ENCODE results near the gene SIK3. TPM values are rescaled to one million over a fixed set of nuclear protein-coding genes. Genes with fewer than 3 reads are reported as not detected.

The SIK3 gene
- total RNA-seq, 1 experiment from 2014 or later = 4.1 TPM

DNA sequence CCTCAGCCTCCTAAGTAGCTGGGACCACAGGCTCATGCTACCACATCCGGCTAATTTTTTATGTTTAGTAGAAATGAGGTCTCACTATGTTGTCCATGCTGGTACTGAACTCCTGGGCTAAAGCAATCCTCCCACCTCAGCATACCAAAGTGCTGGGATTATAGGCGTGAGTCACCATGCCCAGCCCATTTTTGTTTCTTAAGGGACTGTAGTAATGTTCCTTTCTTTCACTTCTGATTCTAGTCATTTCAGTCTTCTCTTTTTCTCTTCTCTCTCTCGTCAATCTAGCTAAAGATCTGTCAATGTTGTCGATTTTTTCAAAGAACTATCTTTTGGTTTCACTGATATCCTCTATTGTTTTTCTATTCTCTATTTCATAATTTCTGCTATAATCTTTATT is 149.8 kb downstream of the SIK3 start:
- DNase-seq = peak; percentile 20
- Histone ChIP-seq H3K9me3 (no peaks in the 10 kb centered on the region), H3K4me3 (no peak overlapping the region), H3K36me3 (peaks cover 17% of the 10 kb centered on the region), H3K27me3 (no peaks in the 10 kb centered on the region)

DNA sequence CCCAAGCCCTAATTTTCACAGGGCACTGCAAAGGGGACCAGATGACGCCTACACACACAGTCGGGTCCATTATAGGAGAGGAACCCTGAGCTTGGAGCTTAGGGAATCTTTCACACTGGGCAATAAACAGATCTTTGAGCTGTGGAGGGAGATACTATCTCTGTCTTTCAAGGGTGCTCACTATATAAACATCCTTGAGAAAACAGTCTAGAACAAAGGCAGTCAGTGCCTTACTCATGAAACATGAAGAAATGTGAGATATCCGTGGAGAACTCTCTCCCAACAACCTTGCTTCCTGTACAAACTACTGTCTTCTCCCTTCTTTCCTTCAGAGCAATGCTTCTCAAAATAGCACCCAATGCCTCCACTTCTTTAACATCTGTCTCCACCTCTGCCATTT is 151.8 kb downstream of the SIK3 start:
- Histone ChIP-seq H3K27me3 (no peaks in the 10 kb centered on the region), H3K4me3 (no peak overlapping the region), H3K36me3 (peaks cover 17% of the 10 kb centered on the region), H3K9me3 (no peaks in the 10 kb centered on the region)
- no peak for DNase-seq

DNA sequence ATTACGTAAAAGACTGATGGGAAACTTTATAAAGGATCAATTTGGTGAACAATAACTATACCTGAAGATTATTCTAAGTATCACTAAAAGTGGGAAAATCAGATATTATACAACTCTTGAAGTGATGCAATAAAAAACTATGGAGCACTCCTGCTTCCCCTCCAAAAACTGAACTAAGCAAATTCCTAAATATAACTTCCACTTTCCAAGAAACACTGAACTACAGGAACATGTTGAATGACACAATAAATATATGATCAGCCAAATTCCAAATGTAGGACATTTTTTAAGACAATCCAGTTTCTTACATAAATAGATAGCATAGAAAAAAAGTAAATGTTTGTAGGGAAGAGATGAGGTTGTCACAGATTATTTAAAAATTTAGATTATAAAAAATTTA is 158.7 kb downstream of the SIK3 start:
- no peaks in the 10 kb centered on the region for H3K9me3 ChIP-seq
- H3K4me3 ChIP-seq = no peak overlapping the region
- H3K36me3 ChIP-seq = peaks cover 4% of the 10 kb centered on the region; the same call in 1 of the 2 replicates
- H3K27me3 ChIP-seq = no peaks in the 10 kb centered on the region
- DNase-seq = no peak

DNA sequence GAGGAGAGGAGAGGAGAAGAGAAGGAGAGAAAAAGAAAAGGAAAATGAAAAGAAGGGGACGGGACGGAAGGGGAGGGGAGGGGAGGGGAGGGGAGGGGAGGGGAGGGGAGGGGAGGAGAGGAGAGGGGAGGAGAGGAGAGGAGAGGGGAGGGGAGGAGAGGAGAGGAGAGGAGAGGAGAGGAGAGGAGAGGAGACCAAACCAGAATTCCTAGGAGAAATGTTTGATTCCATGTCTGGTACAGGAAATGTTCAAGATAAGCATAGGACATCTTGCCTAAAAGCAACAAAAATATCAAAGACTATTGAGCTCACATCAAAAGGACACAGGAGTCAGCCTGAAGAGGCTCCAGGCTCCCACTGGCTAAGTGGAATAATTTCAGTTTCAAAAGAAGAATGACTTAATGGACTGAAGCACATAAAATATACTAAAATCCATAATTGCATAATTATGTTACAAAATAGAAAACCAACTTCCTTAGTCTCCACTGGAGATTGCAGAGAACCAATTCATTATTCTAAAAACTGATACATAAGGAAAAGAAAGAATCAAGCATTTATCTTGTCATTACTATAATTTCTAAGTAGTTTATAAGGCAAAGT is 159.7 kb downstream of the SIK3 start:
- Histone ChIP-seq H3K9me3 (no peaks in the 10 kb centered on the region), H3K27me3 (no peaks in the 10 kb centered on the region), H3K4me3 (no peak overlapping the region), H3K36me3 (peaks cover 4% of the 10 kb centered on the region; the same call in 1 of the 2 replicates)
- no peak for DNase-seq

DNA sequence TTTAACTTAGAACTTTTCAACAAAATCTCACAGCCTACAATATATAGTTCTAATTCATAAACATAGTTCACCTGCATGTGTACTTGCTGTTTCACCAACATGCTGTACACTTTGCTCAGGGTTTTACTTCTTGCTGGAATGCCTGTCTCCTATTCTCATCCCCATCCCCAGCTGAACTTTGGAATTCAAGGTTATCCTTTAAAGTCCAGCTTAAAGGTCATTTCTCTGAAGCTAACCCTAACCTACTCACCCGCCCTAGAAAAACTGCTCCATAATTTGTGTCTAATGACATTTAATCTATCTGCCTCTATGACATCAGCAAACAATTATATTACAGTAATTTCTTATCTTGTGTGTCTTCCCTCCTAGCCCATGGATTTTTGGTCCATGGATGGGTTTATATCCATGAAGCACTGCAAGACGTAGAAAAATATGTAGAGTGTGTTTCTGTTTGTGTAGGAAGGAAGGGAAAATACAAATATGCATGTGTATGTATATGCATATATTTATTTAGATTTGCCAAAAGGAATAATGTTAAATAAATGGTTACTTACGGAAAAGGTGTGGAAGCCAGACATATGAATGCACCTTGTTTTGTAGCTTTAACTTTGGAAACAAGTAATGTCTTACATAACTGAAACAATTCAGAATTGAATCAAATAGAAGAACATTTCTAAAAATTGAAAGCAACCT is 161.3 kb downstream of the SIK3 start:
- no peak for DNase-seq
- H3K36me3 ChIP-seq = peaks cover 4% of the 10 kb centered on the region; the same call in 1 of the 2 replicates
- no peaks in the 10 kb centered on the region for H3K9me3 ChIP-seq
- H3K27me3 ChIP-seq = no peaks in the 10 kb centered on the region
- H3K4me3 ChIP-seq = no peak overlapping the region

DNA sequence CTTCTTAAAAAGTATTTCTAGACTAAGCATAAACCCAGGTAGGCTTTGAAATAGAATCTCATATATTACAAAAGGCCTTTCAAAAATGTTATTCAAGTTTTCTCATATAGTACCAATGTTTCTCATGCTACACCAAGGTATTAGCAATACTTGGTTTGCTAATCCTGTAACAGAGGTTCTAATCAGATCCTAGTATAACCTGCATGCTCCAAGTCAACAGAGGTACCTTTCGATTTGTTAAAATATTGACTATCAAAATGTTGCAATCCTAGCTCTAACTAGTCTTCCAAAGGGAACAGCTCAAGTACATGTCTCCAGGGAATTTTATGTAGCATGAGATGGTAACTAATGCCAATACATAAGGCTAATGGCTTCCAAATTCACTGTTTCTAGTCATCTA is 162.7 kb downstream of the SIK3 start:
- no peaks in the 10 kb centered on the region for H3K9me3 ChIP-seq

DNA sequence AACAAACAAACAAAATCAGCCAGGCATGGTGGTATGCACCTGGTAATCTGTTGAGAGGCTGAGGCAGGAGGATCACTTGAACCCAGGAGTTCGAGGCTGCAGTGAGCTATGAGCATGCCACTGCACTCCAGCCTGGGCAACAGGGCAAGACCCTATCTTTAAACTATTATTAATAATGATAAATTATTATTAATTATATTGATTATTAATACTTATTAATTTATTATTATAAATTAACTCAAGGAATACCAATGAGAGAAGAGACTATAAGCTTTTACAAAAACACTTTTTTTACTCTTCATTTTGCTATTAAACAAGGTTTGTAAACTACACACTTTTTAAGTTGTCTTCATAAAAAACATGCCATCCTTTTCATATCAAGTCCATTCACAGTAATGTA is 163.1 kb downstream of the SIK3 start:
- Histone ChIP-seq H3K4me3 (no peak overlapping the region), H3K9me3 (no peaks in the 10 kb centered on the region), H3K36me3 (peaks cover 4% of the 10 kb centered on the region; the same call in 1 of the 2 replicates), H3K27me3 (no peaks in the 10 kb centered on the region)
- no peak for DNase-seq

More for the DNA sequence above, 162.7 kb downstream of the SIK3 start:
- H3K4me3 ChIP-seq = no peak overlapping the region
- peaks cover 4% of the 10 kb centered on the region; the same call in 1 of the 2 replicates for H3K36me3 ChIP-seq
- no peaks in the 10 kb centered on the region for H3K27me3 ChIP-seq
- no peak for DNase-seq

DNA sequence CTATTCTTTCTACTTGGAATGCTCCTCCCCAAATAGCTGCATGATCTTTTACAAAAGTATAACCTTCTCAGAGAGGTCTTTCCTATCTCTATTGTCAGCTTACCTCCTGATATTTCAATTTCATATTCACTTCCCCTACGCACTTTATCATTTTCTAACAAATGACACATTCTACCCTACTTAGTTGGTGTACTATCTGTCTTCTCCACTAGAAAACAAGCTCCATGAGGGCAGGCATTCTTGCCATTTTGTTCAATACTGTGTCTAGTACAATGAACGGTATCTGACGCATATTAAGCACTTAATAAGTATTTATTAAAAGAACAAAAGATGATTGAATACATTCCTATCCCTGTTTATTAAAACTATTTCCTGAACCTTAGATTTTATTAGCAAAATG is 164.3 kb downstream of the SIK3 start:
- no peak for DNase-seq
- no peaks in the 10 kb centered on the region for H3K9me3 ChIP-seq
- no peak overlapping the region for H3K4me3 ChIP-seq
- H3K27me3 ChIP-seq = no peaks in the 10 kb centered on the region
- peaks cover 4% of the 10 kb centered on the region; the same call in 1 of the 2 replicates for H3K36me3 ChIP-seq

DNA sequence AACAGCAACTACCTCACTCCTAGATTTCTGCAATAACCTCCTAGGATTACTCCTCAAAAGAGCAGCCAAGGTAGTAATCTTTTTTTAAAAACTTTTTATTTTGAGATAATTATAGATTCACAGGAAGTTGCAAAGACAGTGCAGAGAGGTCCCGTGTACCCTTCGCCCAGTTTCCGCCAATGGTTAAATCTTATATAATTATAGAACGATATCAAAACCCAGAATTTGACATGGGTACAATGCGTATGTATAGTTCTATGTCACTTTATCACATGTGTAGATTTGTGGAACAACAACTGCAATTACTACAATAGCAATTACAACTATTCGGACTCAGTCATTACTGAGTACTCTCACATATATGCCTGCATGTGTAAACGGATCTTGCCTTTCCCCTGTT is 166.0 kb downstream of the SIK3 start:
- Histone ChIP-seq H3K4me3 (no peak overlapping the region), H3K9me3 (no peaks in the 10 kb centered on the region), H3K27me3 (no peaks in the 10 kb centered on the region), H3K36me3 (peaks cover 4% of the 10 kb centered on the region; the same call in 1 of the 2 replicates)
- DNase-seq = no peak

DNA sequence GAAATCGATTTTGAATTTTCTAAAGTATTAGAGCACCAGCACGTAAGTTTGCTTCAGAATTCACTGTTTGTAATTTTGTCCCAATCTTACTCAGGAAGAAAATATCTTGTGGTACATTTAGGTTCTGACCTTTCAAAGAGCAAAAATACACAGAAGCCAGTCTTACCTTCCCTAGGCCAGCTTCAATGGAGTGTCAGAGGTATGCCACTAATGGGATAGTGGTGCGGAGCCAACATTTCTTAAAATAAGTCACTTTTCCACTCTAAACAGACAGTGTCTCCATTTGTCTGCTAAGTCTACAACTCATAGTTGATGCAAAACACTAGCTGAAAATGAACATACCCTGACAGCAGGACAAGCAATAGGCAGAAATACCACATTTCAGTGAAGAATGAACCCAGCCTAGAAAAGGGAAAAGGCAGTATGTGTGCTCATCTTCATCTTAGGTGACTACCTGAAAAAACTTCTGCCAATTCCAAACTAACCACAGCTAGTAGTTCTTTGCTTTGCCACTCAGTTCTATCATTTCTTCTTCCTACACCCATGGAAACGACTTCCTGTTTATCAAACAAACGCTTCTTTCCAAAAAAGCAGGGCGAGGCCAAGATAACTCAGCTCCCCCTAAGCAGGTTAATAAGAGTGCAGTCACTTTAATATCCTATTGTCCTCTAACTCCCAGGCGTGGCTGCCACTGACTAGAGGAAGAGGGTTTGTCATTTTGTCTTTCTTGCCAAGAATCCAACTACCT is 166.8 kb downstream of the SIK3 start:
- Histone ChIP-seq H3K4me3 (no peak overlapping the region), H3K36me3 (peaks cover 5% of the 10 kb centered on the region), H3K27me3 (no peaks in the 10 kb centered on the region), H3K9me3 (no peaks in the 10 kb centered on the region)
- DNase-seq = peak; percentile 33

DNA sequence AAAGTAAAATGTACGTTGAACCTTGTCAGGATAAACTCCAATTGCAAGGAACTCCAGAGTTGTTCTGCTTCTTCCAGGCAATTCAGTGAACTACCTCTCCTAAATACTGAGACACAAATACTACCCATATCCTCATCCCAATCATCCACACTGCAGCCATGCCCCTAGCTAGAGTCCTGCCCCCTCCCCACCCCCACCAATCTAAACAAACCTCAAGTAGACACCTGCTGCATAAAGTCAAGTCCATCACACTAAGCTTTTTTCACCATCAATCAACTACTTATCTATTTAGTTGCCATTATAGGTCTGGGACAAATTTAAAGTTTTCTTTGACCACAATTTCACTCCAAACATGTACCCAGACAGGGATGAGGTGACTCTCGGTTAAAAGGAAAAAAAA is 167.6 kb downstream of the SIK3 start:
- no peaks in the 10 kb centered on the region for H3K9me3 ChIP-seq

DNA sequence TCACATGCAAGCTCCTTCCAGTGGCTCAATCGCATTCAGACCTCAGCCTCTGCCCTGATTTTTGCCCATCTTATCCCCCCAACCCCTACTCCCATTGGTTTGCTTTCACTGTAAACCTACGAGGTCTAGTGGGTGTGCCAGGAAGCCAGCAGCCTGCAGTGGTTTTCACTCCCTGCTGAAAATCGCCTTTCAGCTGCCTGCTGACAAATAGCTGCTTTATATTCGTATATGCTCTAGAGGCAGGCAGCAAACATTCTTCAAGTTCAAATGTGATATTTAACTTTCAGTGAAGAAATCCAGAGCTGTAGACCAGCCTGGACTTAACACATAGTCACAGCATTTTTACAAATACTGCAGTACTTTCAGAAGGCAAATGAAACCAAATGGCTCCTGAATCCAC is 168.1 kb downstream of the SIK3 start:
- H3K9me3 ChIP-seq = no peaks in the 10 kb centered on the region
- H3K27me3 ChIP-seq = no peaks in the 10 kb centered on the region
- peak overlapping the region; percentile 14; the same call in 1 of the 2 replicates for H3K4me3 ChIP-seq
- peaks cover 4% of the 10 kb centered on the region for H3K36me3 ChIP-seq
- peak; percentile 30 for DNase-seq

More for the DNA sequence above, 167.6 kb downstream of the SIK3 start:
- DNase-seq = no peak
- Histone ChIP-seq H3K27me3 (no peaks in the 10 kb centered on the region), H3K4me3 (peak overlapping the region; percentile 14; the same call in 1 of the 2 replicates), H3K36me3 (peaks cover 5% of the 10 kb centered on the region)

DNA sequence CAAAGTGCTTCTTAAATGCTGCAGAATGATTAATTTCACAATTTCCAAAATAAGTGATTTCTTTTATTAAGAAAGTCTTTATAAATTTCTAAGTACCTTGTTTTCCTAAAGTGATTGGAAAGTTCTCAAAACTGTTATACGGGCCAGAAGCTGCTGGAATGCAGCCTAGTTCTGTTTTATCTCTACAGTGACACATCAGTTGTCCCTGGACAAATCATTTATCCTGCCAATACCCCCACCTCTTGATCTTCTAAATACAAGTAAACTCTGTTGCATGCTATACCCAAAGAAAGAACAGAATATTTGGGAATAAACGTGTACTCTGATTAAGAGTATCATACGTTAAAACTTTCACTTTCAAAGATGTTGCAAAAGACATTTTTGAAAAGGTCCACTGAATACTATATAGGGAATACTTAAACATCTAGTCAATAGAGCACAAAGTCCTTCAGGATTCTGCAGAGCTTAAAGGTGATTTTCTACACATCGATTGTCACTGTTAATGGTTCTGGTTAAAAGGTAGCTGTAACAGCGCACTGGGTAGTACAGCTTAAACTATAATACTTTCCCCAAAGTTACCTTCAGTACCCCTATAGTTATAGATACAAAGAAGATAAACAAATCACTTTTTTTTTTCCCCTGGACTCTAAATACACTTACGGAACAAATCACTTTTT is 168.7 kb downstream of the SIK3 start:
- Histone ChIP-seq H3K4me3 (0 out of 2 replicates have a peak overlapping the region, but pooled peaks have one; percentile 0), H3K9me3 (no peaks in the 10 kb centered on the region), H3K36me3 (peaks cover 4% of the 10 kb centered on the region), H3K27me3 (no peaks in the 10 kb centered on the region)
- no peak for DNase-seq

DNA sequence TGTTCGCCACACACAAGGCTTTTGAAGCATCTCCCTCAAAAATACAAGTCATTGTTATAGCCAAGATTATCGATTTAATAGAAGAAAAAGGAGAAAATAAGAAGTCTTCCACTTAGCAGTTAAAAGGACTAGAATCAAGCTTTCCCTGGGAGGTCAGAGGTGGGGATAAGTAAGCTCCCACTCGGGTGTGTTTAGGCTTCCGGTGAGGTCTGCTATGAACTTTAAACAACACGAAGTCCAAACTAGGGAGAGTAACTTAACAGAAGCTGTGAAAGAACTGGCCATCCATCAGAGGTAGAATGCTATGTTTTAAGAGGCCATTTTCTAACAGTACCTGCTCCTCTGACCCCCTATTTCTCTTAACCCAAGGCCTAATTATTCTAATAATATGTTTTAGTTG is 169.4 kb downstream of the SIK3 start:
- Histone ChIP-seq H3K27me3 (no peaks in the 10 kb centered on the region), H3K9me3 (no peaks in the 10 kb centered on the region), H3K36me3 (peaks cover 4% of the 10 kb centered on the region), H3K4me3 (no peak overlapping the region)
- DNase-seq = no peak

DNA sequence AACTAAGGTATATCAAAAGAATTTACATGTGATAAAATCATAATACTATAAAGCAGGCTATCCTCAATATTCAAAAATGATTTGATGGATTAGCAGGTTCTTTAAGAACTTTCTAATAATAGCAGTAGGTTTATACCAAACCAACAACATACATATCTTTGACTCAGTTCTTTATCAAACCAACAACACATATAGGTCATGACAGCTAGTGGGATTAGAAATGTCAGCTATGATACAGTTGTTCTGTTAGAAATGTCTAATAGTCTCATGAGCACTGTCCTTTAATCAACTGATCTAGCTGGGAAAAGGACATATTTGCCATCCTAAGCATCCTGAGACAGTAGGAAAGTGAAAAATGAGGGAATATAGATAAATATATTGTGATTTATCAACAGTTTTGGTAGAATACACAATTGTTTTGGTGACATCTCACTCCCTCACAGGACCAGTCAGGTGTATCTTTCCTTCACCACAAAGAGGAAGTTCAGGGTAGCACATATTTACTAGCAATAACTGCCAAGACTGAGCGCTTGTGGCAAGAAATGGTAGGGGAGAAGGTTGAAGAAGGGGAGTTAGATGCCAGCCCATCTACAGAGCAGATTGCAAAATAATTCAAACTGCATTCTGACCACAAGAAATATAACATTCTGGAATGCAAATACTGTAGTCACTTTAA is 170.0 kb downstream of the SIK3 start:
- H3K27me3 ChIP-seq = no peaks in the 10 kb centered on the region
- no peak overlapping the region for H3K4me3 ChIP-seq
- H3K36me3 ChIP-seq = peaks cover 4% of the 10 kb centered on the region
- H3K9me3 ChIP-seq = no peaks in the 10 kb centered on the region
- no peak for DNase-seq

DNA sequence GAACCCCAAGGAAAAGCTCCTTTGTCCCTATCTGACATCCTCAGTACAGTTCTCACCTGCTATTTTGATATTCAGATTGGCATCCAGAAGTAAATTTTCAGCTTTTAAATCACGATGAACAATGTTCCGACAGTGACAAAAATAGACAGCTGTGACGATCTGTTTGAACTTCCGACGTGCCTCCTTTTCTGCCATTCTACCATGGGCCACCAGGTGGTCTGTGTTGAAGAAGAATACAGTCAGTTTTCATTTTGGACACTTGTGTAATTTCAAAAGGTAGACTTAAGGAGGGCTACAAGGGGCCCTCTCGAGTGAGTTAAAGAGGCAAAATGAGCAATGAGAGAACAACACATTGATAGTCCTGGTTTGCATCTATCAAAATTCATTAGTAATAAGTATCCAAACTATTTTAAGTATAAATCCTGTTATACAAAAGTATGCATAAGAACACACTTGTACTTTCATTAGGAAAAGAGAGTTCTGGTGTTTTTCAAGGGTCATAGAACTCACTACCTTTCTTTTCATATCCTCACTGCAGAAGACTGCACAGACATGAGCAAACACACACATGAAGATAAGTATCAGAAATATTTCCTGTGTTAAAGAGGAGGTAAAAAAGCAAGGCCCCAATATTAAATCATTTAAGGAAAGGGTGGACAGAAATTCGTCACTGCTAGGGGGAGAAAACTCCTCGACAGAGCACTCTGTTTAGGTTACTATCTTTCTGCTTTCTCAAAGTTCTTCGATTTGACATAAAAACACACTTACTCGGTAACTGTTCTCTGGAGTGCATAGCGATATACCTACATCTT is 170.9 kb downstream of the SIK3 start:
- peaks cover 4% of the 10 kb centered on the region for H3K36me3 ChIP-seq
- no peak for DNase-seq
- no peaks in the 10 kb centered on the region for H3K9me3 ChIP-seq
- H3K27me3 ChIP-seq = no peaks in the 10 kb centered on the region
- no peak overlapping the region for H3K4me3 ChIP-seq
